Small intestine (tissue), 7 donors: ENCODE data around the gene FNDC3B. TPM values are rescaled to one million over a fixed set of nuclear protein-coding genes. Genes with fewer than 3 reads are reported as not detected.
A peak's percentile ranks its signal among the peaks of the same experiment; 100 is the strongest.

ENCODE experiments used
- DNase-seq, 2 donors: peaks; one replicate each; pipeline versions ENCODE4 v3.0.0 to v3.0.0-alpha.2; 2013
- FAIRE-seq: peaks from 2 replicates; lab custom pipeline; 2012; peaks lifted over from hg19 to GRCh38; lab: Jason Lieb, UNC
- H3K27ac ChIP-seq, 3 donors: one replicate each; pipeline ENCODE4 v1.5.1; 2013; ENCODE audit warnings: low read length in 2 of 3, mild to moderate bottlenecking in 2 of 3, control low read depth in 1 of 3, inconsistent platforms in 1 of 3, low read depth in 1 of 3, moderate library complexity in 1 of 3
- H3K27me3 ChIP-seq, 3 donors: one replicate each; pipeline ENCODE4 v1.6.1; 2013; ENCODE audit warnings: low read length in 3 of 3, inconsistent platforms in 1 of 3; ENCODE audit not compliant: control insufficient read depth in 3 of 3, insufficient read depth in 3 of 3
- H3K36me3 ChIP-seq, 3 donors: one replicate each; pipeline ENCODE4 v1.6.1; 2013; ENCODE audit warnings: low read length in 3 of 3, inconsistent platforms in 1 of 3, low read depth in 1 of 3, mild to moderate bottlenecking in 1 of 3, moderate library complexity in 1 of 3; ENCODE audit not compliant: control insufficient read depth in 3 of 3, insufficient read depth in 2 of 3
- H3K4me1 ChIP-seq, 3 donors: one replicate each; pipeline ENCODE4 v1.6.1; 2013; ENCODE audit warnings: low read length in 2 of 3, inconsistent platforms in 1 of 3, low read depth in 1 of 3, mild to moderate bottlenecking in 1 of 3, moderate library complexity in 1 of 3; ENCODE audit not compliant: control insufficient read depth in 3 of 3, insufficient read depth in 2 of 3
- H3K4me3 ChIP-seq, 3 donors: one replicate each; pipeline ENCODE4 v1.5.1; 2013; ENCODE audit warnings: low read length in 3 of 3, control low read depth in 1 of 3, inconsistent platforms in 1 of 3, low read depth in 1 of 3, mild to moderate bottlenecking in 1 of 3, moderate library complexity in 1 of 3
- H3K9me3 ChIP-seq, 2 donors: one replicate each; pipeline ENCODE4 v1.6.1; 2013; ENCODE audit warnings: low read depth in 1 of 2, low read length in 1 of 2; ENCODE audit not compliant: control insufficient read depth in 2 of 2, insufficient read depth in 1 of 2
- WGBS, 3 donors: extraction: QIAGEN DNeasy Blood & Tissue Kit; methylation state at CpG; one replicate each; pipeline ENCODE4 v1.1.7; 2013; 5-methylcytosine and 5-hydroxymethylcytosine counted together
- polyA plus RNA-seq, 4 donors: library from polyadenylated mRNA; stranded (reverse) in 3 of 4; unstranded in 1 of 4; fragments of 200-250 nt in 3 of 4; fragments of 120-200 nt in 1 of 4; gene quantifications; one replicate each; pipeline versions ENCODE4 v1.2.1 to v1.2.3, GENCODE V29; 2013
- donor health status: healthy with polysubstance abuse.
- donor health status: control.
- donor health status: control.
- donor health status: Bipolar disorder and iron deficiency.
- donor health status: healthy.

Gene FNDC3B
- polyA plus RNA-seq, 4 donors: 6.0 to 24.7 (median 10.1) TPM

DNA sequence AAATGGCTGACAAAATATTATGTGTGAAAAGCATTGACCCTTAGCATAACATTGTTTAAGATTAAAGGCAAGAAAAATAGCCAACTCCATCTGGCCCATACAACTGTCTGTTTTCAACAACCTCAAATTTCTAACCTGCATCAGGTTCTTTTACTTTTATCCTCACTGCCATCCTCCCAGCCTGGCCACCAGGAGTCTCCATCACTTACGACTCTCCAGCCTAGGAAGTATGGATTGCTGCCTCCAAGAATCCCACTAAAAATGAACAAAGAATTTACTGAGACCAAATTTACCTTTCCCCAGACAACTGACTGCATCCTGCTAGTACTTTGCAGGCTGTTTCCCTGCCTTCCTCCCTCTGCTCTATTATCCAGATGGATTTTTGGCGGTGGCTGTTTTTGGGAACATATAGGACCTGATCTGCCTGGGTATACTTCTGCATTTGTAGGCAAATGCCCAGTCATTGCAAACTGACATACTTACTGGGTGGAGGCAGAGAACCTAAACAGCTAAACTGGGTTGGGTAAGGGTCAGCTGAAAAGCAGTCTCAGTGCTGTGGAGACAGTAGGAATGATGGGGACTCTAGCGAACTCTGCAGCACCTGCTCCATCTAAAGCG, 264.7 kb downstream of the FNDC3B start:
- FAIRE-seq: no peak
- Histone ChIP-seq H3K4me3 (no peak overlapping the region), H3K4me1 (peaks cover 0 to 10% (median 0%) of the 10 kb centered on the region in 3 donors), H3K9me3 (no peaks in the 10 kb centered on the region), H3K27ac (no peak overlapping the region), H3K27me3 (no peaks in the 10 kb centered on the region), H3K36me3 (peaks cover 0 to 22% (median 0%) of the 10 kb centered on the region in 3 donors)
- 96 to 99% (median 97%) methylated on average over 4 of the region's 4 CpGs for WGBS, 3 donors
- DNase-seq: no peak

DNA sequence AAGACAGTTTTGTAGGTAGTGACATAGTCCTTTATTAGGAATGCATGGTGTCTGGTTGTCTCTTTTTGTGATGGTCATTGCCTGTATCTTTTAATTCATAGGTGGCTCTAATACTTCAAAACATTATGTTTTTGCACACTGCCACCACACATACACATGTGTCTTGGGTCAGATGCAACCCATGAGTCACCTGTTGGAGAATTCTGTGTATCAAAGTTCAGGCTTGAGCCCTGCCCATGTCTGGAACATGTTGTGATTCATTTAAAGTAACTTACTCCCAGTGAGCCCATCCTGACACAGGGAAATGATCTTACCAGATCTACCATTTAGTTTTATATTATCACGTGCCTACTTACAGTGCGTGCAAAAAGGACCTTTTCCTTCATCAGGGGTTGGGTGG, 266.2 kb downstream of the FNDC3B start:
- Histone ChIP-seq H3K4me3 (no peak overlapping the region), H3K36me3 (peaks cover 0 to 26% (median 3%) of the 10 kb centered on the region in 3 donors), H3K9me3 (no peaks in the 10 kb centered on the region), H3K27ac (peak overlapping the region in 2 of 3 donors; percentile 73 to 80), H3K4me1 (peaks cover 0 to 10% (median 0%) of the 10 kb centered on the region in 3 donors), H3K27me3 (no peaks in the 10 kb centered on the region)
- DNase-seq (peak; percentile 84 to 96), FAIRE-seq (no peak)
- 26 to 71% (median 47%) methylated on average over 2 of the region's 2 CpGs for WGBS, 3 donors

DNA sequence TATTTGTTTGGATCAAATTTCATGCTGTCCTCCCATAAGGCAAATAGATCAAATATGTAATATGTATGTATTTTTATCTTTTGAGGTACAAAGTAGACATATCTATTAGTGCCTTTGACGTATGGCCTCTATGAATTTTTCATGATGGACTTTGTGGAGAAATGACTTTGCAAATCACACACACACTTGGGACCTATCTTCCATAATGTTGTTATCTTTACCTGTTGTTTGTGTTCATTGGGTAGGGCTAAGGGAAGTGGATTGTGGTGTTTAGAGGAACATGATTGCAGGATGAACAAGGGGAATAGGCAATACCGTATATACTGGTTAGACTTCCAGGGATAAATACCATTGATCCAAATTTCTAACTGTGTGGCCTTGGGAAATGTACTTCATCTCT, 266.6 kb downstream of the FNDC3B start:
- Histone ChIP-seq H3K9me3 (no peaks in the 10 kb centered on the region), H3K27ac (peak overlapping the region; percentile 45 to 80 (median 48)), H3K27me3 (no peaks in the 10 kb centered on the region), H3K4me3 (no peak overlapping the region), H3K4me1 (peaks cover 0 to 10% (median 0%) of the 10 kb centered on the region in 3 donors), H3K36me3 (peaks cover 0 to 26% (median 3%) of the 10 kb centered on the region in 3 donors)
- peak in 1 of 2 donors; percentile 77 for DNase-seq
- no peak for FAIRE-seq
- WGBS, 3 donors: 44 to 73% (median 61%) methylated on average over 2 of the region's 2 CpGs

DNA sequence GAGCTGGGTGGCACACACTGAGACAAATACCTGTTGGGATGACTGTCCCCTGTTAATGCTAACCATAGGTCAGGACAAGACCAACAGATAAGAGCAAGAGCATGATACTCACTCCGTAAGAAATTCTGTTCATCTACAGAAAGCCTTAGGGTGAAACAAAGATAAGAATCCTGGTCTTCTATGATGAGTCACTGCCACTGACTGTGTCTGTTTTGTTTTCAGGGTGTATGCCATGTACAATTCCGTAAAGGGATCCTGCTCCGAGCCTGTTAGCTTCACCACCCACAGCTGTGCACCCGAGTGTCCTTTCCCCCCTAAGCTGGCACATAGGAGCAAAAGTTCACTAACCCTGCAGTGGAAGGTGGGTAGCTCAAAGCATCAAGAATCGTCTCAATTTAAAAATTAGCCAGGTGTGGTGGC, 267.8 kb downstream of the FNDC3B start:
- H3K36me3 ChIP-seq: peaks cover 2 to 25% (median 3%) of the 10 kb centered on the region in 3 donors
- H3K27me3 ChIP-seq: no peaks in the 10 kb centered on the region
- 66 to 89% (median 83%) methylated on average over 5 of the region's 5 CpGs for WGBS, 3 donors
- peak overlapping the region in 2 of 3 donors; percentile 12 to 80 for H3K27ac ChIP-seq
- H3K9me3 ChIP-seq: no peaks in the 10 kb centered on the region
- H3K4me1 ChIP-seq: peaks cover 0 to 10% (median 0%) of the 10 kb centered on the region in 3 donors
- DNase-seq (peak; percentile 47 to 54), FAIRE-seq (no peak)
- no peak overlapping the region for H3K4me3 ChIP-seq

DNA sequence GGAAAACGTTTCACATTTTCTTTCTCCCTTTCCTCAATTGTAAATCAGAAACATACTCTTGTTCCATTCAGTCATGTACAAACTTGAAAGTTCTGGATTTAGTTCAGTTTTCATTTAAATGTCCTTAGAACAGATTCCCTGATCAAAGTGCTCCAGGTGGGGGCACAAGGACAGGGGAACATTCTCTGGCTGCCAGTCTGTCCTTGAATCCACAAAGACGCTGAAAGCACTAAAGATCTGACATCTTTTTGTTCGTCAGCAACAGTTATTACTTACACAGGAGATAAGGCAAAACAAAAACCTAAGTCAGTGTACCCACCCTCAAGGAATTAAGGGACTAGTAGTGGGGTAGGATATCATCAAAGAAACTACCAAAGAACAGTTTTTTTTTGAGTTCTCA, 269.7 kb downstream of the FNDC3B start:
- Histone ChIP-seq H3K4me3 (no peak overlapping the region), H3K9me3 (no peaks in the 10 kb centered on the region), H3K4me1 (peaks cover 0 to 10% (median 0%) of the 10 kb centered on the region in 3 donors), H3K36me3 (peaks cover 3 to 24% (median 5%) of the 10 kb centered on the region in 3 donors), H3K27me3 (no peaks in the 10 kb centered on the region), H3K27ac (no peak overlapping the region)
- FAIRE-seq (no peak), DNase-seq (no peak)
- 64 to 77% (median 76%) methylated on average over 3 of the region's 3 CpGs for WGBS, 3 donors

DNA sequence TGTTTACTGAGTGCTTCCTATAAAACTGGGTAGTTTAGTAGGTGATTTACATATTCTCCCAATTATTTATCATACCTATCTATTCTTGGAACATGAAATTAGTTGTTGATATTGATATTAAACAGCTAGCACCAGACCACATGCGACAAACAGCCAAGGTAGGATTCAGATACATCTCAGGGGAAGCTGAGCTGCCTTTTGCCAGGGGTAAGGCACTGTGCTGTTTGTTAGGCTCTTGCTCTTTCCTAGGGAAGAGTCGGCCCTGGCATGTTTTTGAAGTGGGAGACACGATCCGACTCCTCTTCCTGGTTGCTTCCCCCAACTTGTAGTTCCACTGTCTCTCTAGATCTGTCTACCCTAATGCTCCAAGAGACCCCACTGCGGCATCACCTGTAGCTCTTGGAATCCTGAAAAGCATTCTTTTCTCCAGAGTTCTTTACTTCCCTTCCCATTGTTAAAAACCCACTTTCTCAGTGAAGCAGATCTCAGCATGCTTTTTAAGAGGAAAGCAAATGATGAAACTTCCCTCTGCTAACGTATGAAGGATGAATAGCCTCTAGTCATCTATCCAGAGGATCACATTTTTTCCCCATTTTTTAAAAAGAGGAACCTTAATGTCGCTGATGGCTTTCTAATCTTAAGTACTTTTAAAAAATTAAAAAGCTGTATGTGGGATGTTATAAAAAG, 270.5 kb downstream of the FNDC3B start:
- no peaks in the 10 kb centered on the region for H3K9me3 ChIP-seq
- H3K36me3 ChIP-seq: peaks cover 3 to 19% (median 5%) of the 10 kb centered on the region in 3 donors
- H3K4me1 ChIP-seq: peaks cover 0 to 14% (median 2%) of the 10 kb centered on the region in 3 donors
- FAIRE-seq: no peak
- no peak for DNase-seq
- WGBS, 3 donors: 91 to 95% (median 94%) methylated on average over 7 of the region's 7 CpGs
- no peak overlapping the region for H3K4me3 ChIP-seq
- H3K27ac ChIP-seq: no peak overlapping the region
- H3K27me3 ChIP-seq: no peaks in the 10 kb centered on the region

DNA sequence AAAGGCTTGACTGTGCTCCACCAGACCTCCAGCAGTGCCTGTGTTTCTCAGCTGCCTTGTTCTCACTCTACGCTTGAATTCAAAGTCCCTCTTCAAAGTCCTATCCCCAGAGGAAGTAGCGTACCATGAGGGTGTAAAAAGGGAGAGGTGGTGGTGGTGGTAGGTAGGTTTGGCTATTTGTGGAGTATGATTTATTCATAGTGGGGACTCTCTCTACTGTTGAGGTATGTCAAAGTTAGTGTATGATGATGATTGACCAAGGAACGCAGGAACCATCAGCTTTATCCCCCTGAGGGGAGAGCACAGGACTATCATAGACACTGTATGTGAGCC, 271.0 kb downstream of the FNDC3B start:
- peaks cover 3 to 19% (median 5%) of the 10 kb centered on the region in 3 donors for H3K36me3 ChIP-seq
- no peak overlapping the region for H3K4me3 ChIP-seq
- H3K27ac ChIP-seq: no peak overlapping the region
- H3K4me1 ChIP-seq: peaks cover 0 to 14% (median 6%) of the 10 kb centered on the region in 3 donors
- H3K27me3 ChIP-seq: no peaks in the 10 kb centered on the region
- no peak for DNase-seq
- no peak for FAIRE-seq
- 97 to 98% (median 98%) methylated on average over 3 of the region's 3 CpGs for WGBS, 3 donors
- no peaks in the 10 kb centered on the region for H3K9me3 ChIP-seq

DNA sequence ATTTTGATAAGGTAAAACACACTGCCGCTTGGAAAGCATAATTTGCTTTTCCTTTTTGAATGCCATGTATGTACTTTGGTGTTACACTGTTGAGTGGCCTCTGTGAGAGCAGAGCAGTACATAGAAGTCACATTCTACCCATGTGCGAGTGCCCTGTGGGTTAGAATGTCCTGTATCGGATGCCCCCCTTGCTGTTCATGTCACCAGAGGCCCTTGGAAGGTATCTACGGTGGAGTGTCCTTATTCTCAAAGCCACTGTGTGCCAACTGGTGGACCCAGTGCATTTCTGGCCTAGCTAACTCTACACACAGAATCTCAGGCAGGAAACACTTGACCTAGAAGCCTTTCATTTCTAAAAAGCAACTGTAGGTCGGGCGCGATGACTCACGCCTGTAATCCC, 271.8 kb downstream of the FNDC3B start:
- Histone ChIP-seq H3K4me1 (peaks cover 0 to 12% (median 10%) of the 10 kb centered on the region in 3 donors), H3K27ac (no peak overlapping the region), H3K9me3 (no peaks in the 10 kb centered on the region), H3K27me3 (no peaks in the 10 kb centered on the region), H3K4me3 (no peak overlapping the region), H3K36me3 (peaks cover 3 to 19% (median 5%) of the 10 kb centered on the region in 3 donors)
- no peak for DNase-seq
- 95 to 97% (median 96%) methylated on average over 8 of the region's 8 CpGs for WGBS, 3 donors
- no peak for FAIRE-seq
